SK-N-SH (cell line): ENCODE results near the gene DCANP1. TPM values are rescaled to one million over a fixed set of nuclear protein-coding genes. Genes with fewer than 3 reads are reported as not detected.

Source experiments
- CTCF ChIA-PET: fragments of 300-600, 350-600 bp; formaldehyde crosslinking; extraction: SDS; loops from one replicate; lab custom pipeline; 2021; lab: Yijun Ruan, JAX
- POLR2A ChIA-PET: fragments of 350-600 bp; sonication (Branson Sonifier 250); formaldehyde crosslinking; extraction: SDS; loops from one replicate; lab custom pipeline; 2020; ENCODE audit warnings: antibody characterized with exemption, inconsistent platforms; lab: Yijun Ruan, JAX
- DNase-seq: peaks from one replicate; pipeline ENCODE4 v3.0.0; 2012
- H2AFZ ChIP-seq: fragments of 200-600 bp; sonication (generic); 2 replicates; pipeline ENCODE4 v1.8.1; 2016; ENCODE audit warnings: antibody characterized with exemption, mild to moderate bottlenecking, low read depth
- H3F3A ChIP-seq: fragments of 200-600 bp; sonication (generic); replicated peaks from 2 replicates; pipeline ENCODE3; 2016; ENCODE audit warnings: antibody characterized with exemption, mild to moderate bottlenecking; ENCODE audit not compliant: insufficient read depth
- H3K27ac ChIP-seq, 2 experiments: fragments of 200-500 bp in 1 of 2; fragments of 200-600 bp in 1 of 2; sonication (Bioruptor generic) in 1 of 2; sonication (generic), shearing (Covaris generic) in 1 of 2; 2 replicates each; pipeline versions ENCODE4 v1.5.1 to v1.6.1; 2014 to 2016; ENCODE audit warnings: low read depth in 2 of 2, inconsistent platforms in 1 of 2, low read length in 1 of 2, mild to moderate bottlenecking in 1 of 2, mixed read lengths in 1 of 2
- H3K27me3 ChIP-seq: fragments of 200-600 bp; sonication (generic), shearing (Covaris generic); 2 replicates; pipeline ENCODE4 v1.6.1; 2016; ENCODE audit warnings: mixed run types; ENCODE audit not compliant: insufficient read depth
- H3K36me3 ChIP-seq, 2 experiments: fragments of 200-500 bp in 1 of 2; fragments of 200-600 bp in 1 of 2; sonication (Bioruptor generic) in 1 of 2; sonication (generic) in 1 of 2; replicated peaks in 1 of 2; 2 replicates each; pipeline versions ENCODE3 to v1.5.1; 2014 to 2016; ENCODE audit warnings: low read length in 1 of 2, mild to moderate bottlenecking in 1 of 2; ENCODE audit not compliant: insufficient read depth in 2 of 2, control insufficient read depth in 1 of 2
- H3K4me1 ChIP-seq, 2 experiments: fragments of 200-500 bp in 1 of 2; fragments of 200-600 bp in 1 of 2; sonication (Bioruptor generic) in 1 of 2; sonication (generic), shearing (Covaris generic) in 1 of 2; 2 replicates each; pipeline versions ENCODE4 v1.5.1 to v1.6.1; 2014 to 2016; ENCODE audit warnings: low read depth in 1 of 2, low read length in 1 of 2, mixed run types in 1 of 2; ENCODE audit not compliant: insufficient read depth in 2 of 2, control insufficient read depth in 1 of 2
- H3K4me2 ChIP-seq: fragments of 200-600 bp; sonication (generic), shearing (Covaris generic); 2 replicates; pipeline ENCODE4 v1.6.1; 2017; ENCODE audit warnings: mixed run types
- H3K4me3 ChIP-seq, 2 experiments: fragments of 200-500 bp in 1 of 2; fragments of 200-600 bp in 1 of 2; sonication (Bioruptor generic) in 1 of 2; sonication (generic), shearing (Covaris generic) in 1 of 2; 2 replicates each; pipeline versions ENCODE4 v1.5.1 to v1.8.1; 2014 to 2016; ENCODE audit warnings: low read depth in 2 of 2, inconsistent platforms in 1 of 2, low read length in 1 of 2, mild to moderate bottlenecking in 1 of 2, mixed read lengths in 1 of 2, moderate library complexity in 1 of 2
- H3K79me2 ChIP-seq: fragments of 200-600 bp; sonication (generic); 2 replicates; pipeline ENCODE4 v1.8.1; 2017; ENCODE audit warnings: mild to moderate bottlenecking; ENCODE audit not compliant: insufficient read depth
- H3K9ac ChIP-seq: fragments of 200-600 bp; sonication (generic); 2 replicates; pipeline ENCODE4 v1.6.1; 2017; ENCODE audit warnings: mixed run types
- H3K9me2 ChIP-seq: fragments of 200-600 bp; sonication (generic); 2 replicates; pipeline ENCODE4 v1.6.1; 2017; ENCODE audit warnings: mixed run types
- H3K9me3 ChIP-seq: fragments of 200-600 bp; sonication (generic); 2 replicates; pipeline ENCODE4 v1.6.1; 2017; ENCODE audit warnings: mixed run types, mild to moderate bottlenecking, moderate library complexity
- H4K20me1 ChIP-seq: fragments of 200-600 bp; sonication (generic); 2 replicates; pipeline ENCODE4 v1.6.1; 2017; ENCODE audit warnings: mild to moderate bottlenecking, mixed run types; ENCODE audit not compliant: insufficient read depth
- CTCF ChIP-seq: fragments of 200-600 bp; sonication (generic); IDR thresholded peaks from 2 replicates; pipeline ENCODE4 v1.6.1; 2017; ENCODE audit warnings: antibody characterized with exemption, mild to moderate bottlenecking, moderate library complexity
- ELF1 ChIP-seq: IDR thresholded peaks from 2 replicates; pipeline ENCODE4 v1.4.0; 2012
- EZH2phosphoT487 ChIP-seq: fragments of 200-600 bp; sonication (generic); IDR thresholded peaks from 2 replicates; pipeline ENCODE4 v1.6.1; 2017; ENCODE audit warnings: low read depth, mixed run types, mild to moderate bottlenecking, antibody characterized with exemption, moderate library complexity, borderline replicate concordance
- FOXJ3 ChIP-seq: sonication (generic); formaldehyde crosslinking; IDR thresholded peaks from 2 replicates; pipeline ENCODE4 v1.5.1; 2020; ENCODE audit warnings: mild to moderate bottlenecking, missing genetic modification reagents
- GABPA ChIP-seq: IDR thresholded peaks from 2 replicates; pipeline ENCODE4 v1.4.0; 2012; ENCODE audit warnings: low read depth, mild to moderate bottlenecking
- IRF3 ChIP-seq: fragments of 150-350 bp; IDR thresholded peaks from 2 replicates; pipeline ENCODE4 v1.6.1; 2016; ENCODE audit warnings: mild to moderate bottlenecking, low read depth, low read length
- JUND ChIP-seq: IDR thresholded peaks from 2 replicates; pipeline ENCODE4 v1.4.0; 2012
- MEF2A ChIP-seq: IDR thresholded peaks from 2 replicates; pipeline ENCODE4 v1.4.0; 2012; ENCODE audit warnings: low read depth, borderline replicate concordance
- NFIC ChIP-seq: IDR thresholded peaks from 2 replicates; pipeline ENCODE4 v1.4.0; 2012; ENCODE audit warnings: borderline replicate concordance
- PBX3 ChIP-seq: IDR thresholded peaks from 2 replicates; pipeline ENCODE4; 2012
- POLR2AphosphoS5 ChIP-seq: IDR thresholded peaks from 2 replicates; pipeline ENCODE4 v1.6.1; 2012; ENCODE audit warnings: low read depth, low read length
- RFX5 ChIP-seq: IDR thresholded peaks from 2 replicates; pipeline ENCODE4 v1.6.1; 2012; ENCODE audit warnings: mild to moderate bottlenecking, improper control_type of control experiment, low read length
- RXRA ChIP-seq: IDR thresholded peaks from 2 replicates; pipeline ENCODE4 v1.4.0; 2012; ENCODE audit warnings: low read depth, mild to moderate bottlenecking, borderline replicate concordance
- SIN3A ChIP-seq: IDR thresholded peaks from 2 replicates; pipeline ENCODE4 v1.6.1; 2012; ENCODE audit warnings: low read depth, mild to moderate bottlenecking, low read length, moderate library complexity, borderline replicate concordance
- SMC3 ChIP-seq: IDR thresholded peaks from 2 replicates; pipeline ENCODE4 v1.6.1; 2012; ENCODE audit warnings: low read depth, low read length, improper control_type of control experiment
- TAF1 ChIP-seq: IDR thresholded peaks from 2 replicates; pipeline ENCODE4 v1.6.1; 2012; ENCODE audit warnings: low read depth, mild to moderate bottlenecking, low read length, moderate library complexity, borderline replicate concordance
- WGBS: methylation state at CpG from one replicate; pipeline ENCODE4 v1.1.6; 2017; ENCODE audit warnings: low lambda C conversion rate; 5-methylcytosine and 5-hydroxymethylcytosine counted together
- polyA plus RNA-seq, 3 experiments: library from polyadenylated mRNA; depleted of rRNA; stranded (reverse); fragments of >200 nt; gene quantifications; 2 replicates each; pipeline ENCODE4 v1.2.3, GENCODE V29; 2012
- TF ChIP-seq, protein P1 (sequence below): IDR thresholded peaks from 2 replicates; pipeline ENCODE4 v1.4.0; 2012; ENCODE audit warnings: low read depth, borderline replicate concordance
- TF ChIP-seq, protein P2 (sequence below): IDR thresholded peaks from 2 replicates; pipeline ENCODE4 v1.4.0; 2012; ENCODE audit warnings: low read depth, borderline replicate concordance

The DCANP1 gene
- polyA plus RNA-seq, 1 of the 3 experiments (the other 2 are of a cell fraction), result not detected

- ChIA-PET POLR2A (no interaction called here), CTCF (interaction anchor here (0.8 to 18.5 kb wide), 11 partner anchors 8 to 370 kb away, joined by 3 to 791 read pairs (median 11); partner anchors contain the start of genes CXCL14, DCANP1 and TIFAB)
These were observed 13.3 kb upstream of the DCANP1 start for GRCh38 chr5:135460246-135461033.

More at GRCh38 chr5:135460246-135461033, 13.3 kb upstream of the DCANP1 start:
- peaks cover 65% of the 10 kb centered on the region for H3K27me3 ChIP-seq
- no peaks in the 10 kb centered on the region for H3K79me2 ChIP-seq
- H3K4me2 ChIP-seq, result no peak overlapping the region
- no peak for DNase-seq
- no peaks in the 10 kb centered on the region for H3K36me3 ChIP-seq
- TF ChIP-seq ELF1 (no peak), SMC3 (no peak), FOXJ3 (no peak), RFX5 (no peak), GABPA (no peak), MEF2A (no peak), NFIC (no peak), TAF1 (no peak), RXRA (no peak), IRF3 (no peak), SIN3A (no peak), EZH2phosphoT487 (no peak), CTCF (no peak), JUND (no peak), POLR2AphosphoS5 (no peak), PBX3 (no peak)
- TF ChIP-seq, protein P1, sequence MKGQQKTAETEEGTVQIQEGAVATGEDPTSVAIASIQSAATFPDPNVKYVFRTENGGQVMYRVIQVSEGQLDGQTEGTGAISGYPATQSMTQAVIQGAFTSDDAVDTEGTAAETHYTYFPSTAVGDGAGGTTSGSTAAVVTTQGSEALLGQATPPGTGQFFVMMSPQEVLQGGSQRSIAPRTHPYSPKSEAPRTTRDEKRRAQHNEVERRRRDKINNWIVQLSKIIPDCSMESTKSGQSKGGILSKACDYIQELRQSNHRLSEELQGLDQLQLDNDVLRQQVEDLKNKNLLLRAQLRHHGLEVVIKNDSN, result no peak
- TF ChIP-seq, protein P2, sequence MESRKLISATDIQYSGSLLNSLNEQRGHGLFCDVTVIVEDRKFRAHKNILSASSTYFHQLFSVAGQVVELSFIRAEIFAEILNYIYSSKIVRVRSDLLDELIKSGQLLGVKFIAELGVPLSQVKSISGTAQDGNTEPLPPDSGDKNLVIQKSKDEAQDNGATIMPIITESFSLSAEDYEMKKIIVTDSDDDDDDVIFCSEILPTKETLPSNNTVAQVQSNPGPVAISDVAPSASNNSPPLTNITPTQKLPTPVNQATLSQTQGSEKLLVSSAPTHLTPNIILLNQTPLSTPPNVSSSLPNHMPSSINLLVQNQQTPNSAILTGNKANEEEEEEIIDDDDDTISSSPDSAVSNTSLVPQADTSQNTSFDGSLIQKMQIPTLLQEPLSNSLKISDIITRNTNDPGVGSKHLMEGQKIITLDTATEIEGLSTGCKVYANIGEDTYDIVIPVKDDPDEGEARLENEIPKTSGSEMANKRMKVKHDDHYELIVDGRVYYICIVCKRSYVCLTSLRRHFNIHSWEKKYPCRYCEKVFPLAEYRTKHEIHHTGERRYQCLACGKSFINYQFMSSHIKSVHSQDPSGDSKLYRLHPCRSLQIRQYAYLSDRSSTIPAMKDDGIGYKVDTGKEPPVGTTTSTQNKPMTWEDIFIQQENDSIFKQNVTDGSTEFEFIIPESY, result no peak
- no peak overlapping the region for H3K9ac ChIP-seq
- H4K20me1 ChIP-seq, result no peaks in the 10 kb centered on the region
- no peaks in the 10 kb centered on the region; a peak in 1 of 4 replicates for H3K4me1 ChIP-seq
- no peak overlapping the region for H3K4me3 ChIP-seq
- no peaks in the 10 kb centered on the region for H3K9me2 ChIP-seq
- H3K9me3 ChIP-seq, result no peaks in the 10 kb centered on the region
- H3K27ac ChIP-seq, result no peak overlapping the region
- no peak overlapping the region for H2AFZ ChIP-seq
- H3F3A ChIP-seq, result no peaks in the 10 kb centered on the region
- 25% methylated on average over 11 of the region's 11 CpGs for WGBS
